HEK293T (cell line): ENCODE results near the gene PDE7B.

ENCODE experiments used
- CTCF ChIA-PET: fragments of 350-600 bp; formaldehyde crosslinking; extraction: SDS; loops from one replicate; lab custom pipeline; 2021; ENCODE audit warnings: antibody characterized with exemption, inconsistent platforms; lab: Yijun Ruan, JAX
- POLR2A ChIA-PET: fragments of 350-600 bp; formaldehyde crosslinking; extraction: SDS; loops from one replicate; lab custom pipeline; 2020; ENCODE audit warnings: antibody characterized with exemption, inconsistent platforms; lab: Yijun Ruan, JAX
- DNase-seq: peaks from one replicate; pipeline ENCODE4 v3.0.0; 2012; ENCODE audit warnings: mixed read lengths; ENCODE audit errors: extremely low spot score
- ARNT ChIP-seq: fragments of 450-650 bp; IDR thresholded peaks from 2 replicates; pipeline ENCODE4 v1.6.1; 2017; ENCODE audit warnings: mild to moderate bottlenecking
- BHLHE40 ChIP-seq: fragments of 450-650 bp; IDR thresholded peaks from 2 replicates; pipeline ENCODE4 v1.6.1; 2016; ENCODE audit warnings: mild to moderate bottlenecking, moderate library complexity, borderline replicate concordance
- CTBP1 ChIP-seq: fragments of 450-650 bp; IDR thresholded peaks from 2 replicates; pipeline ENCODE4 v1.6.1; 2016; ENCODE audit warnings: borderline replicate concordance
- ELF4 ChIP-seq: fragments of 450-650 bp; IDR thresholded peaks from 2 replicates; pipeline ENCODE4 v1.6.1; 2017; ENCODE audit warnings: antibody characterized with exemption
- FOXA1 ChIP-seq: fragments of 450-650 bp; IDR thresholded peaks from 2 replicates; pipeline ENCODE4 v1.6.1; 2016; ENCODE audit warnings: mild to moderate bottlenecking
- FOXK2 ChIP-seq: fragments of 450-650 bp; IDR thresholded peaks from 2 replicates; pipeline ENCODE4 v1.6.1; 2016; ENCODE audit warnings: mild to moderate bottlenecking
- FOXM1 ChIP-seq: fragments of 450-650 bp; IDR thresholded peaks from 2 replicates; pipeline ENCODE4 v1.6.1; 2017; ENCODE audit warnings: mild to moderate bottlenecking, borderline replicate concordance
- HDGF ChIP-seq: fragments of 450-650 bp; IDR thresholded peaks from 2 replicates; pipeline ENCODE4 v1.6.1; 2017; ENCODE audit warnings: antibody characterized with exemption, borderline replicate concordance
- L3MBTL2 ChIP-seq: fragments of 450-650 bp; conservative IDR thresholded peaks from 2 replicates; pipeline ENCODE4 v1.6.1; 2016; ENCODE audit warnings: mild to moderate bottlenecking
- LEF1 ChIP-seq: fragments of 450-650 bp; IDR thresholded peaks from 2 replicates; pipeline ENCODE4 v1.6.1; 2017; ENCODE audit warnings: mild to moderate bottlenecking, borderline replicate concordance
- NFRKB ChIP-seq: fragments of 450-650 bp; IDR thresholded peaks from 2 replicates; pipeline ENCODE4 v1.6.1; 2016; ENCODE audit warnings: mild to moderate bottlenecking, moderate library complexity
- PKNOX1 ChIP-seq: fragments of 450-650 bp; IDR thresholded peaks from 2 replicates; pipeline ENCODE4 v1.6.1; 2016
- SP1 ChIP-seq: fragments of 450-650 bp; IDR thresholded peaks from 2 replicates; pipeline ENCODE4 v1.6.1; 2017
- SUZ12 ChIP-seq: fragments of 450-650 bp; IDR thresholded peaks from 2 replicates; pipeline ENCODE4 v1.6.1; 2016; ENCODE audit warnings: mild to moderate bottlenecking
- TARDBP ChIP-seq: fragments of 450-650 bp; IDR thresholded peaks from 2 replicates; pipeline ENCODE4 v1.6.1; 2016
- ZNF384 ChIP-seq: fragments of 450-650 bp; IDR thresholded peaks from 2 replicates; pipeline ENCODE4 v1.6.1; 2016

PDE7B gene

GRCh38 chr6:135866445-135867123 is 15.1 kb downstream of the PDE7B start:
- ChIA-PET POLR2A (interaction anchor here (1.3 kb wide), 1 partner anchor 13 kb away, joined by 3 read pairs; no protein-coding TSS in a partner anchor), CTCF (interaction anchor here (0.8 kb wide), 1 partner anchor 13 kb away, joined by 3 read pairs; no protein-coding TSS in a partner anchor)
- DNase-seq: no peak
- TF ChIP-seq CTBP1 (no peak), PKNOX1 (peak; percentile 54; the same call in 1 of the 2 replicates), ZNF384 (no peak), ARNT (peak; percentile 82)

- CTCF ChIA-PET: no interaction called here
- TF ChIP-seq LEF1 (no peak), ZNF384 (no peak), ELF4 (no peak), NFRKB (no peak), CTBP1 (no peak), BHLHE40 (no peak), FOXM1 (no peak)
- DNase-seq: no peak
- POLR2A ChIA-PET: no interaction called here
These were observed 15.8 kb downstream of the PDE7B start for GRCh38 chr6:135867332-135867731.

DNA sequence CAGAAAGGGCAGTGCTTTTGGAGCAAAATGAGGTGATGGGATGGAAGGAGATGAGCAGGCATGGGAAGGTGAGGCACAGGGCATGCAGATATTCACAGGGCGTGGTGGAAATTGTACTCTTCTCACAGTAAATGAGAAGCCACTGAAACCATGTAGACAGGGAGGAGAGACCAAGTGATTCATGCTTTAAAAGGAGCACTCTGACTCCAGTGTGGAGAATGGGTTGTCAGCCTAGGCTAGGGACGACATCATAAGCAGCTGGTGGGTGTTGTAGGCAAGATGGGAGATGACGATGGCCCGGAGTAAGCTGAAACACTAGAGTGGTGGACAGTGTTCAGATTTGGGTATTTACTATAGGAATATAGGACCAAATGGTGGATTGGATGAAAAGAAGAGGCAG is 18.4 kb downstream of the PDE7B start:
- TF ChIP-seq PKNOX1 (no peak), NFRKB (no peak), BHLHE40 (no peak), ZNF384 (no peak), FOXK2 (no peak), ELF4 (no peak), SP1 (no peak), HDGF (no peak), SUZ12 (no peak), FOXA1 (no peak), ARNT (no peak), CTBP1 (no peak), FOXM1 (no peak), TARDBP (no peak), L3MBTL2 (no peak), LEF1 (no peak)
- ChIA-PET CTCF (no interaction called here), POLR2A (no interaction called here)
- no peak for DNase-seq

DNA sequence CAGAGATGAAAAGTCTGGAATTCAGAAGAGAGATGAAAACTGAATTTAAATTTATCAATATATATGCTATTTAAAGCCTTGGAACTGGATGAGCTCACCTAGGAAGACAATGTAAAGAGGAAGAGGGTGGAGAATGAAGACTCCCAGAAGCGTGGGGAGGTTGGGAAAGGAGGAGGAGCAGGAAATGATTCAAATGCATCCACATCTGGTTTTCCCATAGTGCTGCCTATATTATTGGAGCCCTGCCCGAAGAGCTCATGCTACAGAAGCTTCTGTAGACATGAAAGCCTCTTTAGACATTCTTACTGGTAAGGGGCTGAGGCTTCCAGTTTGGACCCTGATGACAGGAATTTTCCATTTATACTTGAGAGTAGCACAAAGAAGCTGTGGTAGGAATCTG is 19.2 kb downstream of the PDE7B start:
- no peak for DNase-seq
- POLR2A ChIA-PET: no interaction called here
- no peak for TF ChIP-seq L3MBTL2
- TF ChIP-seq HDGF: no peak
- TF ChIP-seq FOXA1: no peak
- no peak for TF ChIP-seq NFRKB
- no peak for TF ChIP-seq SP1
- TF ChIP-seq BHLHE40: no peak
- TF ChIP-seq PKNOX1: no peak
- TF ChIP-seq FOXK2: no peak
- no peak for TF ChIP-seq FOXM1
- TF ChIP-seq ARNT: no peak
- TF ChIP-seq ZNF384: no peak
- no peak for TF ChIP-seq TARDBP
- no peak for TF ChIP-seq CTBP1
- no peak for TF ChIP-seq LEF1
- CTCF ChIA-PET: no interaction called here

- TF ChIP-seq ZNF384: no peak
- DNase-seq: no peak
- CTCF ChIA-PET: no interaction called here
- POLR2A ChIA-PET: no interaction called here
These were observed 19.8 kb downstream of the PDE7B start for GRCh38 chr6:135871296-135871695.

DNA sequence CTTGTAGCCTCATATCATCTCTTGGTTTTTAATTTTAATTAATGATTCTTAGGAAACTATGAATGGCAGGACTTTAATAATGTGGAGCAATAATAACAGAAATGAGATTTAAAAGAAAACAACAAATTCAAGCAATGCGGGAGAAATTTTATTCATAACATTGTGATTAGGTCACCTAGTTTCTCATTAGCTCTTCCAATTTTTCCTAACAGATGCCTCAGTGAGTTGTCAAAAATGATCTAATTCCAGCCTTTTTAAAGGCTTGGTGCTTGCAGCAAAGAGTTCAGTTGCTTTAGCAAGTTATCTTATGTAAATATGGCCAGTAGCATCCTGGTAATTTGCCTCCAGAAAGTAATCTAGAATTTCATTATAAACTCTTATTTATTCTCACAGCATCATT is 20.4 kb downstream of the PDE7B start:
- no peak for DNase-seq
- TF ChIP-seq TARDBP (no peak), L3MBTL2 (no peak), PKNOX1 (no peak), SP1 (no peak)
- CTCF ChIA-PET: no interaction called here
- POLR2A ChIA-PET: no interaction called here

GRCh38 chr6:135875446-135875845 is 23.9 kb downstream of the PDE7B start:
- DNase-seq: no peak
- ChIA-PET POLR2A (no interaction called here), CTCF (no interaction called here)
- no peak for TF ChIP-seq ELF4
- TF ChIP-seq ARNT: no peak
- no peak for TF ChIP-seq LEF1
- TF ChIP-seq TARDBP: no peak
- TF ChIP-seq SP1: no peak
- TF ChIP-seq CTBP1: no peak
- TF ChIP-seq NFRKB: no peak
- no peak for TF ChIP-seq PKNOX1
